ENCODE measurements around the gene CNST. TPM values are rescaled to one million over a fixed set of nuclear protein-coding genes. Genes with fewer than 3 reads are reported as not detected.
"Not testable (repeated sequence)": the region's sequence is repeated elsewhere in the genome, so short reads cannot be mapped to it uniquely, and the experiment has no call there.

Gene CNST
- total RNA-seq, 4 donors from 2014 or later = 41.6 to 81.9 (median 65.6) TPM

DNA sequence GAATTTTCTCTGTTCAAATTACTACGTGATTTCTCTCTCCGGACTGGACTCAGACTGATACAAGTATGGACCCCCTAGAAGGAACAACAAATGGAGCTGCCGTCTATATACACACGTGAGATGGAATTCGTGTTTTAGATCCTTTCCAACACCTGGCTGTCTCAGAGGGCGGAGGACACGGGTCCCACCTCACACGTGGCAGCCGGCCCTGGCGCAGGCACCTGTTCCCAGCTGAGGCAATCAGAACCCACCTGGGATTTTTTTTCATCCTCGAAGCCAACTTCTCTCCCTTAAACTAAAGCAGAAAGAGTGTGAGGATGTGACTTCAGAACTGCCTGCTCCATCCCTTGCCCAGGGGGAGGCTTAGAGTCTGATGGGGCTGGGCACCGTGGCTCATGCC, 123.8 kb downstream of the CNST start:
- TF ChIP-seq, protein P1, sequence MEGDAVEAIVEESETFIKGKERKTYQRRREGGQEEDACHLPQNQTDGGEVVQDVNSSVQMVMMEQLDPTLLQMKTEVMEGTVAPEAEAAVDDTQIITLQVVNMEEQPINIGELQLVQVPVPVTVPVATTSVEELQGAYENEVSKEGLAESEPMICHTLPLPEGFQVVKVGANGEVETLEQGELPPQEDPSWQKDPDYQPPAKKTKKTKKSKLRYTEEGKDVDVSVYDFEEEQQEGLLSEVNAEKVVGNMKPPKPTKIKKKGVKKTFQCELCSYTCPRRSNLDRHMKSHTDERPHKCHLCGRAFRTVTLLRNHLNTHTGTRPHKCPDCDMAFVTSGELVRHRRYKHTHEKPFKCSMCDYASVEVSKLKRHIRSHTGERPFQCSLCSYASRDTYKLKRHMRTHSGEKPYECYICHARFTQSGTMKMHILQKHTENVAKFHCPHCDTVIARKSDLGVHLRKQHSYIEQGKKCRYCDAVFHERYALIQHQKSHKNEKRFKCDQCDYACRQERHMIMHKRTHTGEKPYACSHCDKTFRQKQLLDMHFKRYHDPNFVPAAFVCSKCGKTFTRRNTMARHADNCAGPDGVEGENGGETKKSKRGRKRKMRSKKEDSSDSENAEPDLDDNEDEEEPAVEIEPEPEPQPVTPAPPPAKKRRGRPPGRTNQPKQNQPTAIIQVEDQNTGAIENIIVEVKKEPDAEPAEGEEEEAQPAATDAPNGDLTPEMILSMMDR (IDR thresholded peaks at IDR 0.05) = no peak
- no peak for TF ChIP-seq POLR2AphosphoS5 (IDR thresholded peaks at IDR 0.05)
- TF ChIP-seq EP300 (IDR thresholded peaks at IDR 0.05) = no peak
- no peak for TF ChIP-seq POLR2A (IDR thresholded peaks at IDR 0.05)
- Histone ChIP-seq H3K4me1 (peaks cover 0 to 17% (median 0%) of the 10 kb centered on the region in 3 donors), H3K36me3 (no peaks in the 10 kb centered on the region), H3K4me3 (peak overlapping the region in 1 of 2 donors; percentile 37), H3K9me3 (no peaks in the 10 kb centered on the region), H3K27ac (no peak overlapping the region), H3K27me3 (no peaks in the 10 kb centered on the region)
- ATAC-seq = no peak
- WGBS, 2 donors (ENCODE audit: low coverage in 1 of 2) = 52 to 58% methylated on average over 5 to 8 of the region's 12 CpGs

DNA sequence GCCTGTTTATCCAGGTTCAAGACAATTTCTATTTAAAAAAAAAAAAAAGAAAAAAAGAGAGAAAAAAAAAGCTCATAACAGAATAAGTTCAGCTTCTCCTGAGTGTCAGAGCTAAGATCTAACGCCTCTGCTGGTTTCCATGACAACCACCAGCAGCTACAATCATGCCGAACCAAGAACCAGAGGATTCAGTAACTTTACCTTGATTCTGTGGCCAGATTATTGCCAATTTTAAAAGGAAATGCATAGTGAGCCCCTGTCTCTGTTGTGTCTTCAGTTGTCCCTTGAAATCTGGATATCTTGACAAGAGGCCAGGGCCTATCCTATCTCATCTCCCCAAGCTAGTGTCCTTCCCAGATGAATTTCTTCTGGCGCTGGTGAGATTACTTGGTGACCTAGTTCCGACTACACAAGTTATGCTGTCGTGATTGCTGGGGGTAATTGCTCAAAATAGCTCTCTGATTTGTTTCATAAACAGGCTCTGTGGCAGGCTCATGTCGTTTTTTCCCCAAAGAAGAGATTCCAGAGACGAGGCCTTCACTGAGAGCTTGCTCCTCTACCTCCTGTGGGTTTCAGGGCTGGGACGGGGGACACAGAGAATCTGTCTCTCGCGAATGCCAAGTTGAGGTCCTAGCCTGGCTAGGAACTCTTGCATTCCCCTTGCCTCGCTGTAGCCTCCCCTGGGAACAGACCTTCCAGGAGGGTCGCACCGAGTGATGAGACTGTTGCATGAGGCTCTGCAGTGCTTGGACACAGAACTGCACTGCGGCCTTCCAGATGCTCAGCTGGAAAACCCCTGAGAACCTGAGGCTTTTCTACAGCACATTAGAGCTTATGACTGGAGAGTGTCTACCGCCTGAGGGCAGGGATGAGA, 125.6 kb downstream of the CNST start:
- H3K36me3 ChIP-seq = no peaks in the 10 kb centered on the region
- H3K4me1 ChIP-seq = peaks cover 0 to 25% (median 0%) of the 10 kb centered on the region in 3 donors
- whole genome bisulfite sequencing, 2 donors (ENCODE audit: low coverage in 1 of 2) = 45 to 57% methylated on average over 1 to 7 of the region's 15 CpGs
- TF ChIP-seq POLR2AphosphoS5 (IDR thresholded peaks at IDR 0.05) (no peak), EP300 (IDR thresholded peaks at IDR 0.05) (no peak), POLR2A (IDR thresholded peaks at IDR 0.05) (no peak)
- TF ChIP-seq, protein P1 (IDR thresholded peaks at IDR 0.05) = no peak
- H3K27me3 ChIP-seq = no peaks in the 10 kb centered on the region
- peak; percentile 24 for ATAC-seq
- no peak overlapping the region for H3K4me3 ChIP-seq
- peak overlapping the region in 3 of 4 donors; percentile 28 to 39 (median 37) for H3K27ac ChIP-seq
- no peaks in the 10 kb centered on the region for H3K9me3 ChIP-seq

DNA sequence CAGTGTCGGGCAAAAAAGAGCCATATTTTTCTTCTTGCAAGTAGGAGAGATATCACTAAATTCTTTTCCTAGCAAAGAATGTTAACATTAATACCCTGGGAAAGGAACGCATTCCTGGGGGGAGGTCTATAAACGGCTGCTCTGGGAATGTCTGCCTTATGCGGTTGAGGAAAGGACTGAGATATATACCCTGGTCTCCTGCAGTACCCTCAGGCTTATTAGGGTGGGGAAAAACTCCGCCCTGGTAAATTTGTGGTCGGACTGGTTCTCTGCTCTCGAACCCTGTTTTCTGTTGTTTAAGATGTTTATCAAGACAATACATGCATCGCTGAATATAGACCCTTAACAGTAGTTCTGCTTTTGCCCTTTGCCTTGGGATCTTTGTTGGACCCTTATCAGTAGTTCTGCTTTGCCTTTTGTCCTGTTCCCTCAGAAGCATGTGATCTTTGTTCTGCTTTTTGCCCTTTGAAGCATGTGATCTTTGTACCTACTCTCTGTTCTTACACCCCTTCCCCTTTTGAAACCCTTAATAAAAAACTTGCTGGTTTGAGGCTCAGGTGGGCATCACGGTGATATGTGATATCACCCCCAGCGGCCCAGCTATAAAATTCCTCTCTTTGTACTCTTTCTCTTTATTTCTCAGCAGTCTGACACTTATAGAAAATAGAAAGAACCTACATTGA, 128.1 kb downstream of the CNST start:
- H3K9me3 ChIP-seq, H3K36me3 ChIP-seq, H3K4me3 ChIP-seq, ATAC-seq, H3K27me3 ChIP-seq, H3K27ac ChIP-seq: not testable (repeated sequence)
- 93 to 96% methylated on average over 8 to 10 of the region's 10 CpGs for WGBS, 2 donors (ENCODE audit: low coverage in 1 of 2)
- H3K4me1 ChIP-seq = peaks cover 0 to 33% (median 0%) of the 10 kb centered on the region in 3 donors

DNA sequence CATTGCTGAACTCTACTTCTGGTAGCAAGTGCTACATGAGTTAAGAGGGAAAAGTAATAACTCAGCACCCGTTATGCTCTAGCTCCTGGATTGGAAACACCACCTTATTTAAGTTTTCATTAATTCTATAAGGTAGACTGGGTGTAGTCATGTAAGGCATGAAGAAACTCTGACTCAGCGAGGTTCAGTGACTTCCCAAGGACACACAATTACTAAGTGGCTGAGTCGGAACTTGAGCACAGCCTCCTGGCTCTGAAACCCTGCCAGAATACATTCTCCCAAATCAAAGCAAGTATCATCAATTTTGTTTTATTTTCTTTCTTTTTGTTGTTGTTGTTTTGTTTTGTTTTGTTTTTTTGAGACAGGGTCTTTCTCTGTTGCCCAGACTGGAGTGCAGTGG, 128.9 kb downstream of the CNST start:
- no peaks in the 10 kb centered on the region for H3K9me3 ChIP-seq
- no peaks in the 10 kb centered on the region for H3K36me3 ChIP-seq
- no peak for ATAC-seq
- H3K4me1 ChIP-seq = peaks cover 0 to 29% (median 0%) of the 10 kb centered on the region in 3 donors
- H3K27ac ChIP-seq = no peak overlapping the region
- H3K27me3 ChIP-seq = no peaks in the 10 kb centered on the region
- H3K4me3 ChIP-seq = no peak overlapping the region
- 88 to 93% methylated on average over 3 of the region's 3 CpGs for WGBS, 2 donors (ENCODE audit: low coverage in 1 of 2)
- TF ChIP-seq POLR2A (IDR thresholded peaks at IDR 0.05) (no peak), EP300 (IDR thresholded peaks at IDR 0.05) (no peak)
- TF ChIP-seq, protein P1 (IDR thresholded peaks at IDR 0.05) = no peak

DNA sequence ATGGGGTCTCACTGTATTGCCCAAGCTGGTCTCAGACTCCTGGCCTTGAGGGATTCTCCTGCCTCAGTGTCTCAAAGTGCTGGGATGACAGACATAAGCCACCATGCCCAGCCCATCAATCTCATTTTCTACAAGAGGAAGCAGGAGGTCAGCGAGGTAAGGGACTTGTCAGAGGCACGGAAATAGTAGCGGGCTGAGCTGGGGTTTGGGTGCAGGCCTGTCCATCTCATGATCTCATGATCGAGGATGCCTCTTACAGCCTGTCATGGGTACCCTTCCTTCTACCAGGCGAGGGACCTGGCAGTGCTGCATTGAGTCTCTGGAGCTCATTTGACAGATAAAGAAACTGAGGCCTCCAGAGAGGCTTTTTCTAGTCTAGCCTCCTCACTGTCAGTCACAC, 129.4 kb downstream of the CNST start:
- Histone ChIP-seq H3K27me3 (no peaks in the 10 kb centered on the region), H3K9me3 (no peaks in the 10 kb centered on the region), H3K4me1 (peaks cover 0 to 25% (median 0%) of the 10 kb centered on the region in 3 donors), H3K27ac (no peak overlapping the region), H3K36me3 (no peaks in the 10 kb centered on the region), H3K4me3 (no peak overlapping the region)
- ATAC-seq = no peak
- 97% methylated on average over 5 of the region's 5 CpGs; no CpG with 5 or more reads in 1 of the 2 donors for WGBS, 2 donors (ENCODE audit: low coverage in 1 of 2)
- TF ChIP-seq POLR2A (IDR thresholded peaks at IDR 0.05) = no peak
- TF ChIP-seq, protein P1 (IDR thresholded peaks at IDR 0.05) = no peak
- no peak for TF ChIP-seq EP300 (IDR thresholded peaks at IDR 0.05)
- no peak for TF ChIP-seq POLR2AphosphoS5 (IDR thresholded peaks at IDR 0.05)

Data from gastroesophageal sphincter (tissue), 4 donors.